Activated CD8-positive, alpha-beta T cell treated with anti-CD3 and anti-CD28 coated beads, Interleukin-2, amount 10 ng/mL, durations not matched to agents 7 days and 5 days (primary cell): ENCODE measurements around the gene TAF1. TPM values are rescaled to one million over a fixed set of nuclear protein-coding genes. Genes with fewer than 3 reads are reported as not detected.
"Not testable (repeated sequence)": the region's sequence is repeated elsewhere in the genome, so short reads cannot be mapped to it uniquely, and the experiment has no call there.

ENCODE experiments used
- ATAC-seq: fragments of 150-1000 bp; cut with Tn5 transposase; one replicate; pipeline ENCODE4 v1.10.0; 2021; ENCODE audit warnings: moderate library complexity
- CTCF ChIA-PET: fragments of 350-600 bp; sonication (Branson Sonifier 250); formaldehyde crosslinking; loops from one replicate; lab custom pipeline; 2021; ENCODE audit warnings: antibody characterized with exemption; lab: Charles Lee
- POLR2A ChIA-PET: fragments of 350-600 bp; sonication (Branson Sonifier 250); formaldehyde crosslinking; loops from one replicate; lab custom pipeline; 2021; ENCODE audit warnings: antibody characterized with exemption; lab: Charles Lee
- DNase-seq: peaks from one replicate; pipeline ENCODE4 v3.0.0-alpha.2; 2020
- H3K27ac Mint-ChIP-seq: one replicate; pipeline ENCODE4 v1.8.0; 2021; ENCODE audit warnings: mild to moderate bottlenecking, mixed read lengths
- H3K27me3 Mint-ChIP-seq: one replicate; pipeline ENCODE4 v1.8.0; 2021; ENCODE audit warnings: low read depth, mixed read lengths
- H3K36me3 Mint-ChIP-seq: one replicate; pipeline ENCODE4 v1.8.0; 2021; ENCODE audit warnings: low read depth, mixed read lengths
- H3K4me1 Mint-ChIP-seq: one replicate; pipeline ENCODE4 v1.8.0; 2021; ENCODE audit warnings: low read depth, mixed read lengths
- H3K4me3 Mint-ChIP-seq: one replicate; pipeline ENCODE4 v1.8.0; 2021; ENCODE audit warnings: mild to moderate bottlenecking, mixed read lengths
- H3K9me3 Mint-ChIP-seq: one replicate; pipeline ENCODE4 v1.8.0; 2022; ENCODE audit warnings: mixed read lengths; ENCODE audit not compliant: insufficient read depth
- total RNA-seq, 2 experiments: library from RNA; stranded (reverse); gene quantifications; one replicate each; pipeline ENCODE4 v1.2.3, GENCODE V29; 2021

Gene TAF1
- total RNA-seq: 10 to 100 TPM; 35.0 to 43.6 TPM

- Mint-ChIP-seq H3K27me3 (no peaks in the 10 kb centered on the region), H3K4me3 (peak within 1 kb of the TSS; percentile 97), H3K27ac (peak within 1 kb of the TSS; percentile 99), H3K4me1 (peaks cover 20% of the 10 kb centered on the region), H3K9me3 (no peaks in the 10 kb centered on the region), H3K36me3 (peaks cover 25% of the 10 kb centered on the region)
- POLR2A ChIA-PET: interaction anchor here (0.6 to 3.1 kb wide), 16 partner anchors 8 to 298 kb away, joined by 3 to 43 read pairs (median 6); partner anchors contain the start of genes IL2RG, MED12, NONO and OGT
- CTCF ChIA-PET: interaction anchor here (0.6 to 1.5 kb wide), 4 partner anchors 22 to 286 kb away, joined by 3 read pairs; partner anchors contain the start of gene NONO
- ATAC-seq: peak; percentile 93
- peak; percentile 95 for DNase-seq
These were observed at the start of gene TAF1 for GRCh38 chrX:71365875-71366673. Gene TAF1, plus strand, starts transcription at chrX:71366357. Its CDS starts 18 bp downstream, at chrX:71366375.

- ATAC-seq, H3K9me3 Mint-ChIP-seq, H3K27me3 Mint-ChIP-seq, H3K36me3 Mint-ChIP-seq, H3K4me1 Mint-ChIP-seq, POLR2A ChIA-PET, H3K4me3 Mint-ChIP-seq, CTCF ChIA-PET, H3K27ac Mint-ChIP-seq, DNase-seq: not testable (repeated sequence)
These were observed 49.2 kb upstream of the TAF1 start for GRCh38 chrX:71316959-71317358.

GRCh38 chrX:71320126-71320525 lies 46.0 kb upstream of the TAF1 start:
- ChIA-PET CTCF (no interaction called here), POLR2A (interaction anchor here (0.7 kb wide), 1 partner anchor 102 kb away, joined by 3 read pairs; no protein-coding TSS in a partner anchor)
- H3K4me3 Mint-ChIP-seq: no peak overlapping the region

GRCh38 chrX:71321731-71322130 lies 44.4 kb upstream of the TAF1 start:
- ChIA-PET CTCF (no interaction called here), POLR2A (no interaction called here)
- Mint-ChIP-seq H3K4me3 (no peak overlapping the region), H3K27ac (no peak overlapping the region), H3K9me3 (no peaks in the 10 kb centered on the region), H3K27me3 (no peaks in the 10 kb centered on the region), H3K36me3 (peaks cover 16% of the 10 kb centered on the region), H3K4me1 (no peaks in the 10 kb centered on the region)
- DNase-seq (no peak), ATAC-seq (no peak)

More at GRCh38 chrX:71320126-71320525, 46.0 kb upstream of the TAF1 start:
- Mint-ChIP-seq H3K4me1 (no peaks in the 10 kb centered on the region), H3K27me3 (no peaks in the 10 kb centered on the region), H3K27ac (no peak overlapping the region), H3K9me3 (no peaks in the 10 kb centered on the region), H3K36me3 (peaks cover 14% of the 10 kb centered on the region)
- no peak for DNase-seq
- ATAC-seq: no peak

- H3K27ac Mint-ChIP-seq, POLR2A ChIA-PET, DNase-seq, H3K4me3 Mint-ChIP-seq, H3K4me1 Mint-ChIP-seq, CTCF ChIA-PET, ATAC-seq, H3K9me3 Mint-ChIP-seq, H3K27me3 Mint-ChIP-seq: not testable (repeated sequence)
- peaks cover 27% of the 10 kb centered on the region for H3K36me3 Mint-ChIP-seq
These were observed 41.7 kb upstream of the TAF1 start for GRCh38 chrX:71324452-71324851.

- Mint-ChIP-seq H3K9me3 (no peaks in the 10 kb centered on the region), H3K27ac (no peak overlapping the region), H3K27me3 (no peaks in the 10 kb centered on the region), H3K4me1 (no peaks in the 10 kb centered on the region), H3K36me3 (peaks cover 26% of the 10 kb centered on the region), H3K4me3 (no peak overlapping the region)
- DNase-seq: no peak
- ChIA-PET CTCF (no interaction called here), POLR2A (no interaction called here)
- no peak for ATAC-seq
These were observed 39.8 kb upstream of the TAF1 start for GRCh38 chrX:71326394-71326793.

- CTCF ChIA-PET, H3K27ac Mint-ChIP-seq, ATAC-seq, H3K4me3 Mint-ChIP-seq, H3K9me3 Mint-ChIP-seq, POLR2A ChIA-PET, H3K4me1 Mint-ChIP-seq, H3K36me3 Mint-ChIP-seq, H3K27me3 Mint-ChIP-seq, DNase-seq: not testable (repeated sequence)
These were observed 16.9 kb upstream of the TAF1 start for GRCh38 chrX:71349151-71349665.

GRCh38 chrX:71349867-71350266 lies 16.3 kb upstream of the TAF1 start:
- H3K4me3 Mint-ChIP-seq, POLR2A ChIA-PET, DNase-seq, H3K27me3 Mint-ChIP-seq, H3K27ac Mint-ChIP-seq, ATAC-seq, H3K4me1 Mint-ChIP-seq, H3K9me3 Mint-ChIP-seq, H3K36me3 Mint-ChIP-seq, CTCF ChIA-PET: not testable (repeated sequence)

GRCh38 chrX:71352439-71352838 lies 13.7 kb upstream of the TAF1 start:
- H3K4me1 Mint-ChIP-seq, H3K27me3 Mint-ChIP-seq, ATAC-seq, DNase-seq, CTCF ChIA-PET, H3K4me3 Mint-ChIP-seq, H3K9me3 Mint-ChIP-seq, H3K27ac Mint-ChIP-seq, H3K36me3 Mint-ChIP-seq: not testable (repeated sequence)
- POLR2A ChIA-PET: interaction anchor here (0.6 to 1.3 kb wide), 4 partner anchors 13 to 170 kb away, joined by 3 to 14 read pairs (median 4); partner anchors contain the start of genes NONO and TAF1

- no peaks in the 10 kb centered on the region for H3K27me3 Mint-ChIP-seq
- H3K4me3 Mint-ChIP-seq: no peak overlapping the region
- ChIA-PET CTCF (no interaction called here), POLR2A (interaction anchor here (3.1 kb wide), 1 partner anchor 79 kb away, joined by 43 read pairs; the partner anchor contains the start of gene NONO)
- H3K36me3 Mint-ChIP-seq: peaks cover 18% of the 10 kb centered on the region
- no peak for ATAC-seq
- peaks cover 15% of the 10 kb centered on the region for H3K4me1 Mint-ChIP-seq
- no peaks in the 10 kb centered on the region for H3K9me3 Mint-ChIP-seq
- no peak overlapping the region for H3K27ac Mint-ChIP-seq
- DNase-seq: no peak
These were observed 1.9 kb upstream of the TAF1 start for GRCh38 chrX:71364221-71364620.

GRCh38 chrX:71365356-71365874 lies 742 bp upstream of the TAF1 start:
- Mint-ChIP-seq H3K9me3 (no peaks in the 10 kb centered on the region), H3K4me3 (peak overlapping the region; percentile 97), H3K36me3 (peaks cover 18% of the 10 kb centered on the region), H3K27me3 (no peaks in the 10 kb centered on the region), H3K4me1 (peaks cover 15% of the 10 kb centered on the region), H3K27ac (peak overlapping the region; percentile 99)
- CTCF ChIA-PET: interaction anchor here (0.6 to 1.5 kb wide), 4 partner anchors 23 to 287 kb away, joined by 3 read pairs; partner anchors contain the start of gene NONO
- DNase-seq (no peak), ATAC-seq (no peak)
- POLR2A ChIA-PET: interaction anchor here (0.6 to 3.1 kb wide), 17 partner anchors 8 to 298 kb away, joined by 3 to 43 read pairs (median 6); partner anchors contain the start of genes IL2RG, MED12, NONO and OGT
